Activated naive CD8-positive, alpha-beta T cell (primary cell): ENCODE results near the gene ZNF236.
"Not testable (repeated sequence)": the region's sequence is repeated elsewhere in the genome, so short reads cannot be mapped to it uniquely, and the experiment has no call there.

Experiments used
- H3K27ac Mint-ChIP-seq: one replicate; pipeline ENCODE4 v1.8.0; 2021; ENCODE audit warnings: mixed read lengths
- H3K27me3 Mint-ChIP-seq: one replicate; pipeline ENCODE4 v1.8.0; 2021; ENCODE audit warnings: mixed read lengths
- H3K36me3 Mint-ChIP-seq: one replicate; pipeline ENCODE4 v1.8.0; 2021; ENCODE audit warnings: mixed read lengths
- H3K4me1 Mint-ChIP-seq: one replicate; pipeline ENCODE4 v1.8.0; 2021; ENCODE audit warnings: low read depth, mixed read lengths
- H3K4me3 Mint-ChIP-seq: one replicate; pipeline ENCODE4 v1.8.0; 2021; ENCODE audit warnings: mild to moderate bottlenecking, mixed read lengths
- H3K9me3 Mint-ChIP-seq: one replicate; pipeline ENCODE4 v1.8.0; 2021; ENCODE audit warnings: low read depth, mixed read lengths

Gene ZNF236

DNA sequence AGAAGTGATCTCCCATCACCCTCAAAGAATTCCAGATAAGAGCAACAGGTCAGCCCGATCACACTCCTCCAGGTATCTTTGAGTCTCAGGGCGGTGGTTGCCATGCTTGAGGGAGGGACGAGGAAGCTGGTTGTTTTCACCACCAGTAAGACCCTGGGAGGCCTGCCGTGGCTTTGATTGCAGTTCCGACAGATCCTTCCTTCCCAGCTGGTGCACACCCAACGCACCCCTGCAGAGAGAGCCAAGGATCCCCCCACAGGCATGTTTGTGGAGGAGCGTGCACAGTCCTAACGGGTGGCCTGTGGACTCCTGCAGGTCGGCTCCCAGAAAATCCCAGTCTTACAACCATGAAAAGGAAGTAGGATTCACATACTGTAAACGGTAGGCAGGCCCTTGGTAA lies 13.8 kb upstream of the ZNF236 start:
- no peak overlapping the region for H3K4me3 Mint-ChIP-seq
- H3K27me3 Mint-ChIP-seq: no peaks in the 10 kb centered on the region
- no peaks in the 10 kb centered on the region for H3K9me3 Mint-ChIP-seq
- peaks cover 5% of the 10 kb centered on the region for H3K4me1 Mint-ChIP-seq
- H3K27ac Mint-ChIP-seq: no peak overlapping the region
- H3K36me3 Mint-ChIP-seq: peaks cover 3% of the 10 kb centered on the region

DNA sequence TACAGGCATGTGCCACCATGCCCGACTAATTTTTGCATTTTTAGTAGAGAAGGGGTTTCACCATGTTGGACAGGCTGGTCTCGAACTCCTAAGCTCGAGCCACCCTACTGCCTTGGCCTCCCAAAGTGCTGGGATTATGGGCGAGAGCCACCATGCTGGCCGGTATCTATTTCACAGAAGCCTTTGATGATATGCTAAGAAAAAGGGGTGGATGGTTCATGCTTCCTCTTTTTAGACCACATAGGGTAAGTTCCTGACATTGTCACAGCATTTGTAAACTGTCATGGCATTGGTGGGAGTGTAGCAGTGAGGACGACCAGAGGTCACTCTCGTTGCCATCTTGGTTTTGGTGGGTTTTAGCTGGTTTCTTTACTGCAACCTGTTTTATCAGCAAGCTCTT lies 10.8 kb upstream of the ZNF236 start:
- H3K9me3 Mint-ChIP-seq, H3K4me3 Mint-ChIP-seq, H3K27ac Mint-ChIP-seq, H3K27me3 Mint-ChIP-seq, H3K4me1 Mint-ChIP-seq, H3K36me3 Mint-ChIP-seq: not testable (repeated sequence)

GRCh38 chr18:76814256-76814655 lies 8.1 kb upstream of the ZNF236 start:
- H3K9me3 Mint-ChIP-seq: no peaks in the 10 kb centered on the region
- H3K27me3 Mint-ChIP-seq: no peaks in the 10 kb centered on the region
- peaks cover 16% of the 10 kb centered on the region for H3K4me1 Mint-ChIP-seq
- H3K4me3 Mint-ChIP-seq: no peak overlapping the region
- H3K36me3 Mint-ChIP-seq: peaks cover 3% of the 10 kb centered on the region
- no peak overlapping the region for H3K27ac Mint-ChIP-seq

DNA sequence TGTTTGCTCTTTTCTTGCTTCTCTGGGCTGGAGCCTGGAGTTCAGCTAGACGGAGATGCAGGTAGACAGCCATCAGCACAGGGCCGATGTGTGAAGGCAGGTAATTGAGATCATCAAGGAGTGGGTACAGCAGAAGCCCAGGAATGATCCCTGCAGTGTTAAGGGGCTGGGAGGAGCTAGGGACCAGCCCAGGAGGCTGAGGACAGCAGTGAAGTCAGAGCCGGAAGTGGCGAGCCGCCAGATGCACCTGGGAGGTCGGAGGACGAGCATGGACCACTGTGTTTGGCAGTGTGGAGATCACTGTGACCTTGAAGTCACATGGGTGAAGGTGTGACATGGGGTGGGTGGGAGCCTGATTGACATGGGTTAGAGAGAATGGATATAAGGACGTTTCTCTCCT lies 6.2 kb upstream of the ZNF236 start:
- Mint-ChIP-seq H3K36me3 (peaks cover 3% of the 10 kb centered on the region), H3K4me1 (peaks cover 30% of the 10 kb centered on the region), H3K9me3 (no peaks in the 10 kb centered on the region), H3K27me3 (no peaks in the 10 kb centered on the region), H3K4me3 (no peak overlapping the region), H3K27ac (peak overlapping the region; percentile 8)

DNA sequence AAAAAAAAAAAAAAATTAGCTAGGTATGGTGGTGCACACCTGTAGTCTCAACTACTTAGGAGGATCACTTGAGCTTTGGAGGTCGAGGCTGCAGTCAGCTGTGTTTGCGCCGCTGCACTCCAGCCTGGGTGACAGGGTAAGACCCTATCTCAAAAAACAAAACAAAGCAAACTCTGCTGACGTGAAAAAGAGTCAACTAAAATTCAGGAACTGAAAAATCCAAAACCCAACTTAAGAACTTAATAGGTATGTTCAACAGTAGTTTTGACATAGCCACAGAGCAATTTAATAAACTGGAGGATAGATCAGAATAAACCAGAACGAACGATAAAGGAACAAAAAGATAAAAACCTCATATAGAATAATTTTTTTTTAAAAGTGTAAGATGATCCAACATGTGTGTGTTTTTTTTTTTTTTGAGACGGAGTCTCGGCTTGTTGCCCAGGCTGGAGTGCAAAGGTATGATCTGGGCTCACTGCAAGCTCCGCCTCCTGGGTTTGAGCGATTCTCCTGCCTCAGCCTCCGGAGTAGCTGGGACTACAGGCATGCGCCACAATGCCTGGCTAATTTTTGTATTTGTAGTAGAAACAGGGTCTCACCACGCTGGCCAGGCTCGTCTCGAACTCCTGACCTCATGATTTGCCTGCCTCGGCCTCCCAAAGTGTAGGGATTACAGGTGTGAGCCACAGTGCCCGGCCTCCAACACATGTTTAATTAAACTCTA lies 4.3 kb upstream of the ZNF236 start:
- H3K27ac Mint-ChIP-seq: no peak overlapping the region

GRCh38 chr18:76819411-76820136 lies 2.8 kb upstream of the ZNF236 start:
- H3K4me1 Mint-ChIP-seq: peaks cover 42% of the 10 kb centered on the region
- no peaks in the 10 kb centered on the region for H3K9me3 Mint-ChIP-seq
- peak overlapping the region; percentile 93 for H3K4me3 Mint-ChIP-seq
- peaks cover 3% of the 10 kb centered on the region for H3K36me3 Mint-ChIP-seq
- H3K27me3 Mint-ChIP-seq: no peaks in the 10 kb centered on the region
- H3K27ac Mint-ChIP-seq: peak overlapping the region; percentile 10

More for the DNA sequence above, 4.3 kb upstream of the ZNF236 start:
- Mint-ChIP-seq H3K4me1 (peaks cover 31% of the 10 kb centered on the region), H3K9me3 (no peaks in the 10 kb centered on the region), H3K27me3 (no peaks in the 10 kb centered on the region), H3K4me3 (no peak overlapping the region), H3K36me3 (peaks cover 3% of the 10 kb centered on the region)

- peak overlapping the region; percentile 93 for H3K4me3 Mint-ChIP-seq
- H3K9me3 Mint-ChIP-seq: no peaks in the 10 kb centered on the region
- H3K4me1 Mint-ChIP-seq: peaks cover 47% of the 10 kb centered on the region
- peak overlapping the region; percentile 95 for H3K27ac Mint-ChIP-seq
- no peaks in the 10 kb centered on the region for H3K27me3 Mint-ChIP-seq
- H3K36me3 Mint-ChIP-seq: peaks cover 3% of the 10 kb centered on the region
Observed at GRCh38 chr18:76821356-76821874, 942 bp upstream of the ZNF236 start.

- peaks cover 46% of the 10 kb centered on the region for H3K4me1 Mint-ChIP-seq
- H3K36me3 Mint-ChIP-seq: peaks cover 3% of the 10 kb centered on the region
- peak overlapping the region; percentile 93 for H3K4me3 Mint-ChIP-seq
- H3K9me3 Mint-ChIP-seq: no peaks in the 10 kb centered on the region
- no peaks in the 10 kb centered on the region for H3K27me3 Mint-ChIP-seq
- peak overlapping the region; percentile 95 for H3K27ac Mint-ChIP-seq
Observed at GRCh38 chr18:76821875-76822505, 367 bp upstream of the ZNF236 start.

- Mint-ChIP-seq H3K4me3 (peak overlapping the region; percentile 87), H3K27me3 (no peaks in the 10 kb centered on the region), H3K36me3 (peaks cover 3% of the 10 kb centered on the region), H3K27ac (peak overlapping the region; percentile 89), H3K4me1 (peaks cover 53% of the 10 kb centered on the region), H3K9me3 (no peaks in the 10 kb centered on the region)
Observed at GRCh38 chr18:76823161-76823538, 793 bp downstream of the ZNF236 start.

GRCh38 chr18:76823587-76824011 lies 1.2 kb downstream of the ZNF236 start:
- H3K27me3 Mint-ChIP-seq: no peaks in the 10 kb centered on the region
- peaks cover 3% of the 10 kb centered on the region for H3K36me3 Mint-ChIP-seq
- peak overlapping the region; percentile 89 for H3K27ac Mint-ChIP-seq
- H3K9me3 Mint-ChIP-seq: no peaks in the 10 kb centered on the region
- peaks cover 50% of the 10 kb centered on the region for H3K4me1 Mint-ChIP-seq
- peak overlapping the region; percentile 87 for H3K4me3 Mint-ChIP-seq

DNA sequence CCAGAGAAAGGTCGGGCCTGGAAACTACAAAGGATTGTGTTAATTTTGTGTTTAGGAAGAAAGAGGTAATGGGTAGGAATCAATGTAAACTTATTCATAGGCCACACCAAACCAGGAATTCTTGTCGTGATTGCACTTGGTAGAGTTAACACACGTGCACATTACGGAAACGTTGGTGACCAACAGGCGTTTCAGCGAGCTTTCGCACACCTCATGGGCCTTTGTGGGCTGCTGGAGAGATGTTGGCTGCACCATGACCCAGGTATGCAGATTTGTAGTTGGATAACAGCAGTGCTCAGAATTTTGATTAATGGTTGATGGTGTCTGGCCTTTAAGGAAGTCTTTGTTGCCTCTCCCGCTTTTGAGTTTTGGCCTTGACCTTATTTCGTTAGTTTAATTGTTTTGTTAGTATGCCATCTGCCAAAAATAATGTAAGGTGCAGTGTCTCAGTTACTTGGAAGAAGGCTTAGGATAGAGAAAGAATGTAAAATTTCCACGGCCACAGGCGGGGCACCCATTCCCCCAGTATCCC lies 1.9 kb downstream of the ZNF236 start:
- peaks cover 50% of the 10 kb centered on the region for H3K4me1 Mint-ChIP-seq
- peak overlapping the region; percentile 46 for H3K27ac Mint-ChIP-seq
- H3K36me3 Mint-ChIP-seq: peaks cover 3% of the 10 kb centered on the region
- H3K9me3 Mint-ChIP-seq: no peaks in the 10 kb centered on the region
- H3K4me3 Mint-ChIP-seq: peak overlapping the region; percentile 71
- no peaks in the 10 kb centered on the region for H3K27me3 Mint-ChIP-seq

- H3K27ac Mint-ChIP-seq: peak overlapping the region; percentile 74
- H3K36me3 Mint-ChIP-seq: peaks cover 2% of the 10 kb centered on the region
- no peaks in the 10 kb centered on the region for H3K9me3 Mint-ChIP-seq
- H3K4me1 Mint-ChIP-seq: peaks cover 48% of the 10 kb centered on the region
- no peaks in the 10 kb centered on the region for H3K27me3 Mint-ChIP-seq
- peak overlapping the region; percentile 71 for H3K4me3 Mint-ChIP-seq
Observed at GRCh38 chr18:76824754-76825153, 2.4 kb downstream of the ZNF236 start.

DNA sequence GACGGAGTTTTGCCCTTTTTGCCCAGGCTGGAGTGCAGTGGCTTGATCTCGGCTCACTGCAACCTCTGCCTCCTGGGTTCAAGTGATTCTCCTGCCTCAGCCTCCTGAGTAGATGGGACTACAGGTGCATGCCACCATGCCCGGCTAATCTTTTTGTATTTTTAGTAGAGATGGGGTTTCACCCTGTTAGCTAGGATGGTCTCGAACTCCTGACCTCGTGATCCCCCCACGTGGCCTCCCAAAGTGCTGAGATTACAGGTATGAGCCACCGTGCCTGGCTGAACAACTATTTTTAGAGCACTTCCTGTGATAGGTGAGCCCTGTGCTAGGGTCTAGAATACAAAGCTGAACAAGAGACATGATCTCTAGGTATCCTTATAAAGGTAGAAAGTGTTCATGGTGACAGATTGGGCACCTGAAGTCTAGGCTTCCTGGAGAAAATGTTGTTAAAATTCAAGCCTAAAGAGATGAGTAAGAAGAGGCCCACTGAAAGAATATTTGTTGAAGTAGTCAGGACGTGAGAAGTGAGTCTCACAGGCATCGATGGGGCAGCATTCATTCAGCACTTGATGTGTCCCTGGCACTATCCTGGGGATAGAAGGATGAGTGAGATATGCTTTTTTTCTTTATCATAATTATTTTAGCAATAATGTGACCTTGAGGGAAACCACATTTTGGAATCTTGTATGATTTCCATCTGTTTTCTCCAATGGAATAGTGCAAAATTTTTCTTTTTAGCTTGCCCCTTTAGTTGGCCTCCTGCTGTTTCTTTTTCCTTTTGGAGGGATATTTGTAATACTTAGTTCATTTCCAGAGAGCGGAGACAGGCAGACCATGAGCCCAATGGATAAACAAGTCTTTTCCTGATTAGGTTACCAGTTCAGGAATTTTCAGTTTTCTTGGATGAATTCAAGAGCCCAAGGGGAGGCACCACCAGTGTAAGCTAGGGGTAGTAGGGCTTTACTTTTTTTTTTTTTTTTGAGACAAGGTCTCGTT lies 5.1 kb downstream of the ZNF236 start:
- Mint-ChIP-seq H3K4me1 (peaks cover 45% of the 10 kb centered on the region), H3K4me3 (no peak overlapping the region), H3K9me3 (peaks cover 6% of the 10 kb centered on the region), H3K27me3 (no peaks in the 10 kb centered on the region), H3K27ac (peak overlapping the region; percentile 19), H3K36me3 (peaks cover 6% of the 10 kb centered on the region)

GRCh38 chr18:76834379-76834778 lies 12.0 kb downstream of the ZNF236 start:
- peaks cover 6% of the 10 kb centered on the region for H3K9me3 Mint-ChIP-seq
- H3K36me3 Mint-ChIP-seq: peaks cover 8% of the 10 kb centered on the region
- no peak overlapping the region for H3K27ac Mint-ChIP-seq
- H3K27me3 Mint-ChIP-seq: no peaks in the 10 kb centered on the region
- H3K4me1 Mint-ChIP-seq: peaks cover 47% of the 10 kb centered on the region
- H3K4me3 Mint-ChIP-seq: no peak overlapping the region
